ENCODE measurements around the gene SMG7.

The SMG7 gene

GRCh38 chr1:183543619-183544204 is 71.4 kb downstream of the SMG7 start (continued):
- TF ChIP-seq PATZ1 (tag by site-specific recombination; IDR thresholded peaks at IDR 0.05) (no peak), ZNF148 (tag by site-specific recombination; IDR thresholded peaks at IDR 0.05; ENCODE audit: borderline replicate concordance) (no peak), ZNF660 (tag by site-specific recombination; IDR thresholded peaks at IDR 0.05) (no peak), ZNF121 (tag by site-specific recombination; IDR thresholded peaks at IDR 0.05) (no peak), ZNF37A (tag by site-specific recombination; IDR thresholded peaks at IDR 0.05) (no peak), ZNF654 (tag by site-specific recombination; IDR thresholded peaks at IDR 0.05; ENCODE audit: low read depth) (peak; percentile 56), ZNF19 (tag by site-specific recombination; IDR thresholded peaks at IDR 0.05; ENCODE audit: low read depth) (no peak), ZNF664 (tag by site-specific recombination; IDR thresholded peaks at IDR 0.05) (no peak), GLIS1 (tag by site-specific recombination; IDR thresholded peaks at IDR 0.05) (no peak), ZSCAN30 (tag by site-specific recombination; IDR thresholded peaks at IDR 0.05) (no peak), GLI2 (tag by site-specific recombination; IDR thresholded peaks at IDR 0.05; ENCODE audit: borderline replicate concordance, low read depth) (no peak), ZNF302 (tag by site-specific recombination; IDR thresholded peaks at IDR 0.05; ENCODE audit: low read depth) (no peak), GLI4 (tag by site-specific recombination; IDR thresholded peaks at IDR 0.05) (no peak), ATF2 (tag by site-specific recombination; IDR thresholded peaks at IDR 0.05; ENCODE audit: low read depth) (no peak), ZNF223 (tag by site-specific recombination; IDR thresholded peaks at IDR 0.05) (no peak), KLF8 (tag by site-specific recombination; IDR thresholded peaks at IDR 0.05) (no peak), RBAK (tag by site-specific recombination; IDR thresholded peaks at IDR 0.05) (no peak), ZNF433 (tag by site-specific recombination; IDR thresholded peaks at IDR 0.05; ENCODE audit: low read depth) (no peak), ZNF555 (tag by site-specific recombination; conservative IDR thresholded peaks at IDR 0.05) (no peak), CTCF (tag by site-specific recombination; IDR thresholded peaks at IDR 0.05) (0 out of 2 replicates have a peak, but pooled peaks have one; percentile 27), ZNF138 (tag by site-specific recombination; IDR thresholded peaks at IDR 0.05; ENCODE audit: borderline replicate concordance) (no peak), ZNF354C (tag by site-specific recombination; IDR thresholded peaks at IDR 0.05; ENCODE audit: borderline replicate concordance, low read depth) (no peak), ZNF324 (tag by site-specific recombination; IDR thresholded peaks at IDR 0.05) (no peak)

Data from HEK293 (cell line).